ENCODE measurements around the gene SLC13A5. TPM values are rescaled to one million over a fixed set of nuclear protein-coding genes. Genes with fewer than 3 reads are reported as not detected.
"Not testable (repeated sequence)": the region's sequence is repeated elsewhere in the genome, so short reads cannot be mapped to it uniquely, and the experiment has no call there.

The SLC13A5 gene
- total RNA-seq, 2 donors from 2014 or later: not detected

DNA sequence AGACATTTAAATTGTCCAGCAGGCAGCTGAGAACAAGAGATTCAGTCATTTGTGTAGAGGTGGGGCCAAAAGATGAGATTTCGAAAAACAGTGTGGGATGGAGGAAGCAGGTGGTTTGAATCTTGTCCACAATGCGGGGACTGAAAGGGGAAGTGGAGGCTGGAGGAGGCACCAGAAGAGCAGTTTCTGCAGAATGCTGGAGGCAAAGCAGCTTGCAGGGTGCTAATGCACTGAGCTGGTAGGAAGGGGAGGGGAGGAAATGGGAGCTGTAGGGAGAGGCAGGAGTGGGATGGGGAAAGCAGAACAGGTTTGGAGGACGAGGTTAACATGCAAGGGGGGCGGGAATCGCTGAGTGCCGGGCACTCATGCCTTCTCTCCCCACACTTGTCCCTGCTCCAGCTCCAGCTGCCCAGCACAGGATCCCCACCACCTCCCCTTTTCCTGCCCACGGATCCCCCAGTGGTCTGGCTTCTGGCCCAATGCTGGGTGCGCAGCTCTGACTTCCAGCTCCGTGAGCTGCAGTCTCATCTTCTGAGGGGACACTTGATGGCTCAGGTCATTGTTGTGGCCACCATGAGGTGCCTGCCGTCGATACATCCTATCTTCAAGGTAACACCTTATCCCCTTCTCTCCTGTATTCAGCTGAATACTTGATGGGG is 52.2 kb downstream of the SLC13A5 start:
- Histone ChIP-seq H3K36me3 (replicated peaks in 1 of 2; ENCODE audit: insufficient read depth in 1 of 2, low read depth in 2 of 2) (no peaks in the 10 kb centered on the region), H3K4me1 (peaks cover 2% of the 10 kb centered on the region), H3K9me3 (no peaks in the 10 kb centered on the region), H3K4me3 (no peak overlapping the region), H3K27me3 (no peaks in the 10 kb centered on the region), H3K27ac (no peak overlapping the region)
- intact Hi-C loops (cut with DNase I): loop anchor here (10.0 kb wide), 1 partner anchor 174 kb away; the partner anchor contains the start of gene TEKT1
- ATAC-seq: no peak
- WGBS, 2 donors: 50 to 79% methylated on average over 11 of the region's 11 CpGs
- TF ChIP-seq CTCF (IDR thresholded peaks at IDR 0.05) (no peak), POLR2A (IDR thresholded peaks at IDR 0.05) (no peak)
- no peak for DNase-seq

GRCh38 chr17:6660101-6660500 is 53.1 kb downstream of the SLC13A5 start:
- no peak for TF ChIP-seq CTCF (IDR thresholded peaks at IDR 0.05)
- no peak for TF ChIP-seq POLR2A (IDR thresholded peaks at IDR 0.05)
- Histone ChIP-seq H3K9me3 (no peaks in the 10 kb centered on the region), H3K36me3 (replicated peaks in 1 of 2; ENCODE audit: insufficient read depth in 1 of 2, low read depth in 2 of 2) (no peaks in the 10 kb centered on the region), H3K4me3 (no peak overlapping the region), H3K27ac (no peak overlapping the region), H3K4me1 (peaks cover 4% of the 10 kb centered on the region), H3K27me3 (no peaks in the 10 kb centered on the region)
- WGBS, 2 donors: 68 to 92% methylated on average over 8 to 9 of the region's 9 CpGs
- intact Hi-C loops (cut with DNase I): loop anchor here (10.0 kb wide), 1 partner anchor 175 kb away; the partner anchor contains the start of gene TEKT1
- DNase-seq: no peak
- ATAC-seq: no peak

- intact Hi-C loops (cut with DNase I); H3K27me3 ChIP-seq; H3K9me3 ChIP-seq; H3K36me3 ChIP-seq (replicated peaks in 1 of 2; ENCODE audit: insufficient read depth in 1 of 2, low read depth in 2 of 2); ATAC-seq; DNase-seq; H3K4me3 ChIP-seq; H3K27ac ChIP-seq: not testable (repeated sequence)
- H3K4me1 ChIP-seq: peaks cover 21% of the 10 kb centered on the region
- WGBS, 2 donors: 87 to 92% methylated on average over 2 of the region's 5 CpGs
Measured at GRCh38 chr17:6658411-6658810, 54.8 kb downstream of the SLC13A5 start.

DNA sequence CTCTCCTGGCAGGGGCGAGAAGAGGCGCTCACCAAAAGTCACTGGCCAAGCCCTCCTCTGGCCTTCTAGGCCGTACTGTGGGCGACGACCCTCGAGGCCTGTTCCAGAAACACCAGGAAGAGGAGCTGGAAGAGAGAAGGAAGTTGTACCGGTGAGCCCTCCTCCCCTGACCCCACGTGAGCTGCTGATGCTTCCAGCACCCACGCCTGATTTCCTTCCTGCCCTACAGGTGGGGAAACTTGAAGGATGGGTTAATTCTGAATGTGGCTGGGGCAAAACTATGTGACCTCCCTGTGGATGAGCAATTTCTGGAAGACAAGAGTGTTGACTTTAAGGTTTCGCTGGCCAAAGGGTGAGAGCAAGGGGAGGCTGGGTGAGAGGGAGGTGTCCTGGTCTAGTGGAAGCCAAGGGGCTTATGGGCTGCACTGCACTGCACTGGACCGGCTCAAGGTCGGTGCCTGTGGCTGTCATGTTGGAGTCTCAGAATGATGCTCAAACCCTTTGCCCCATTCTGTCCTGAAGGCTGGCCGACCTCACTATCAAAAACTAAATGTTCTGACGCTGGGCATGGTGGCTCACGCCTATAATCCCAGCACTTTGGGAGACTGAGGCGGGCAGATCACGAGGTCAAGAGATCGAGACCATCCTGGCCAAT is 55.4 kb downstream of the SLC13A5 start:
- ATAC-seq (no peak), DNase-seq (no peak)
- TF ChIP-seq POLR2A (IDR thresholded peaks at IDR 0.05): no peak
- no peak for TF ChIP-seq CTCF (IDR thresholded peaks at IDR 0.05)
- H3K9me3 ChIP-seq: no peaks in the 10 kb centered on the region
- WGBS, 2 donors: 77 to 95% methylated on average over 17 of the region's 18 CpGs
- peaks cover 27% of the 10 kb centered on the region for H3K4me1 ChIP-seq
- H3K27me3 ChIP-seq: no peaks in the 10 kb centered on the region
- no peak overlapping the region for H3K27ac ChIP-seq
- H3K4me3 ChIP-seq: no peak overlapping the region
- intact Hi-C loops (cut with DNase I): no loop called here
- H3K36me3 ChIP-seq (replicated peaks in 1 of 2; ENCODE audit: insufficient read depth in 1 of 2, low read depth in 2 of 2): no peaks in the 10 kb centered on the region

DNA sequence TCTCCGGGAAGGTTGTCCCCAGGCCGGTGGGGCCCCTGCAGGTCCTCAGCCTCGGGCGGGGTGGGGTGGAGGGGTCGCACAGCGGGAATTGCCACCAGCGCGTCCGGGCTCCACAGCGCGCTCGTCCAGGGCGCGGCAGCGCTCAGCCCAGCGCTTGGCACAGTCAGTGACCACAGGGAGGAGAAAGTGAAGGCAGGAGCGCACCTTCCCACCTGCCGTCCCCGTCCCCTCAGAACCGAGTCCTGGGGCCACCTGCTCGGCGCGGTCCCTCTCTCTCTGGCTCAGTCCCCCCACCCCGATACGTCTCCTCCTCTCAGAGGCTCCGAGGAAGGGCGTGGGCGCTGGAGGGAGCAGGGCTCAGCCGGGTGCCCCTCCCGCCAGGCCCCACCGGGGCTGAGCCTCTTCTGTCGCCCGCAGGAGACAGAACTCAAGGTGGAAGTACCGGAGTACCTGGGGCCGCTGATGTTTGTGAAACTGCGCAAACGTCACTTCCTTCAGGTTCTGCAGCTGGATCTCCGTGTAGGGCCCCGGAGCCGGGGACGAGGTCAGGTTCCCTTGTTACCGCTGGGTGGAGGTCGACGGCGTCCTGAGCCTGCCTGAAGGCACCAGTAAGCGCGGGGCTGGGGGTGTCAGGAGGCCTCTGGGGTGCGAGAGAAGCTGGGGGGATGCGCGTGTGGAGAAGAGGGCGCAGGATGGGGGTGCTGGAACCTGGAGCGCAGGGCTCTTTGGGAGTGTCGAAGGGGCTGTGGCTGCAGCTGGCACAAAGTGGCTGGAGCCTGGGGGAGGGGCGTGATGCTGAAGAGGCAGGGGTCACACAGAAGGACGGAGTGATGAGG is 56.2 kb downstream of the SLC13A5 start:
- 19 to 49% methylated on average over 34 to 43 of the region's 55 CpGs for WGBS, 2 donors
- H3K4me3 ChIP-seq; ATAC-seq; H3K36me3 ChIP-seq (replicated peaks in 1 of 2; ENCODE audit: insufficient read depth in 1 of 2, low read depth in 2 of 2); H3K9me3 ChIP-seq; H3K27ac ChIP-seq; H3K27me3 ChIP-seq; DNase-seq; intact Hi-C loops (cut with DNase I): not testable (repeated sequence)
- H3K4me1 ChIP-seq: peaks cover 35% of the 10 kb centered on the region

DNA sequence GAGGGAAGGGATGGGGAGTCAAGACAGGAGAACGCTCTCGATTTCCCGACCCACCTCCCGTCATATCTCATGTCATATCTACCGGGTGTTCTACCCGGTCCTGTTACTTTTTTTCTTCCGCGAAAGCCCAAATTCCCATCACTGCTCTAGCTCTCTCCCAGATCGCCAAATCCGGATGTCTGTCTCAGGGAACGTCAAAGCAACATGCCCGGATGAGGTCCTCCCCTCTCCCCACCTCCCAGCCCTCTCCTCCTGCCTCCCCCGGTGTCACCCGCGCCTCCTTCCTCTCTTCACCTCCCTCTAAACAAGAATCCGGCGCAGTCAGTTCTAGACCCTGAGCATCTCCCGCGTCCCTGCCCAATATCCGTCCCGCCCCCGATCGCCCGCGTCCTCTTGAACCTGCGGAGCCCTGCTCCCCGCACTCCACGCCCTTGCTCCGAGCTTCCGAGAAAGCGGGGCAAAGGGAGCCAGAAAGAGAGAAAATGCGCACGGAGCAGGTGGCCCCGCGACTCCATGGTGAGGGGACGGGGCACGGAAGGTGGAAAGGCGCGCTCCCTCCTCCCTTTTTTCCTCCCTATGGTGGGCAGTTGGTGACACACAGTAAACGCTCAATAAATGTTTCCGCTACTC is 57.3 kb downstream of the SLC13A5 start:
- ATAC-seq; DNase-seq; intact Hi-C loops (cut with DNase I); H3K27ac ChIP-seq; H3K9me3 ChIP-seq; H3K4me3 ChIP-seq; H3K36me3 ChIP-seq (replicated peaks in 1 of 2; ENCODE audit: insufficient read depth in 1 of 2, low read depth in 2 of 2); H3K27me3 ChIP-seq: not testable (repeated sequence)
- 13 to 32% methylated on average over 30 to 35 of the region's 41 CpGs for WGBS, 2 donors
- H3K4me1 ChIP-seq: peaks cover 40% of the 10 kb centered on the region
